NCI-H146 treated with DMSO at 0.1 percent for 48 hours (cell line): Measurements from ENCODE around the gene MGAT5.

Source experiments
- DNase-seq: peaks from one replicate; lab custom pipeline; 2025; ENCODE audit not compliant: unreplicated experiment; lab: John Stamatoyannopoulos, UW

MGAT5 gene

GRCh38 chr2:134231301-134231964 lies 22.4 kb upstream of the MGAT5 start:
- DNase-seq, result no peak

GRCh38 chr2:134231965-134232340 lies 21.9 kb upstream of the MGAT5 start:
- no peak for DNase-seq

- no peak for DNase-seq
Observed at GRCh38 chr2:134232461-134232860, 21.4 kb upstream of the MGAT5 start.

GRCh38 chr2:134232868-134233727 lies 20.8 kb upstream of the MGAT5 start:
- no peak for DNase-seq

- DNase-seq, result no peak
Observed at GRCh38 chr2:134233728-134234136, 20.1 kb upstream of the MGAT5 start.

GRCh38 chr2:134234535-134234934 lies 19.3 kb upstream of the MGAT5 start:
- peak; percentile 77 for DNase-seq

GRCh38 chr2:134235510-134236144 lies 18.2 kb upstream of the MGAT5 start:
- no peak for DNase-seq

- DNase-seq, result no peak
Observed at GRCh38 chr2:134238371-134238770, 15.5 kb upstream of the MGAT5 start.

GRCh38 chr2:134240061-134240460 lies 13.8 kb upstream of the MGAT5 start:
- no peak for DNase-seq

GRCh38 chr2:134241911-134242310 lies 12.0 kb upstream of the MGAT5 start:
- DNase-seq, result no peak

GRCh38 chr2:134243244-134243643 lies 10.6 kb upstream of the MGAT5 start:
- DNase-seq, result no peak

GRCh38 chr2:134244086-134244485 lies 9.8 kb upstream of the MGAT5 start:
- DNase-seq, result no peak

GRCh38 chr2:134244587-134244986 lies 9.3 kb upstream of the MGAT5 start:
- no peak for DNase-seq

GRCh38 chr2:134245340-134245984 lies 8.4 kb upstream of the MGAT5 start:
- peak; percentile 64 for DNase-seq

- no peak for DNase-seq
Observed at GRCh38 chr2:134246154-134246874, 7.6 kb upstream of the MGAT5 start.

GRCh38 chr2:134247679-134248078 lies 6.2 kb upstream of the MGAT5 start:
- no peak for DNase-seq

GRCh38 chr2:134248913-134249312 lies 5.0 kb upstream of the MGAT5 start:
- no peak for DNase-seq

GRCh38 chr2:134249755-134250154 lies 4.1 kb upstream of the MGAT5 start:
- no peak for DNase-seq

GRCh38 chr2:134250840-134251461 lies 2.9 kb upstream of the MGAT5 start:
- no peak for DNase-seq

- no peak for DNase-seq
Observed at GRCh38 chr2:134252092-134252750, 1.7 kb upstream of the MGAT5 start.
